Ishikawa (cell line): ENCODE measurements around the gene KCNQ1OT1.

Experiments used
- CEBPB ChIP-seq: IDR thresholded peaks from 2 replicates; pipeline ENCODE4 v1.6.1; 2012
- CREB1 ChIP-seq: IDR thresholded peaks from 2 replicates; pipeline ENCODE4 v1.6.1; 2012; ENCODE audit warnings: low read depth
- EGR1 ChIP-seq: IDR thresholded peaks from 2 replicates; pipeline ENCODE4 v1.6.1; 2012
- EP300 ChIP-seq: IDR thresholded peaks from 2 replicates; pipeline ENCODE4 v1.6.1; 2012; ENCODE audit warnings: borderline replicate concordance
- FOXM1 ChIP-seq: IDR thresholded peaks from 2 replicates; pipeline ENCODE4 v1.6.1; 2012; ENCODE audit warnings: low read depth, borderline replicate concordance
- NFIC ChIP-seq: IDR thresholded peaks from 2 replicates; pipeline ENCODE4 v1.6.1; 2012
- RAD21 ChIP-seq: IDR thresholded peaks from 2 replicates; pipeline ENCODE4 v1.6.1; 2012; ENCODE audit warnings: low read depth
- TAF1 ChIP-seq: IDR thresholded peaks from 2 replicates; pipeline ENCODE4 v1.6.1; 2012; ENCODE audit warnings: low read depth, mild to moderate bottlenecking
- TCF12 ChIP-seq: IDR thresholded peaks from 2 replicates; pipeline ENCODE4 v1.6.1; 2012; ENCODE audit warnings: low read depth
- TEAD4 ChIP-seq: IDR thresholded peaks from 2 replicates; pipeline ENCODE4 v1.6.1; 2012
- USF1 ChIP-seq: IDR thresholded peaks from 2 replicates; pipeline ENCODE4 v1.6.1; 2012
- YY1 ChIP-seq: IDR thresholded peaks from 2 replicates; pipeline ENCODE4 v1.6.1; 2012; ENCODE audit warnings: low read depth
- ZBTB7A ChIP-seq: IDR thresholded peaks from 2 replicates; pipeline ENCODE4 v1.6.1; 2012; ENCODE audit warnings: low read depth
- TF ChIP-seq, protein P1 (sequence below): IDR thresholded peaks from 2 replicates; pipeline ENCODE4 v1.6.1; 2012
- TF ChIP-seq, protein P2 (sequence below): IDR thresholded peaks from 2 replicates; pipeline ENCODE4 v1.6.1; 2012; ENCODE audit warnings: low read depth, mild to moderate bottlenecking

The KCNQ1OT1 gene

GRCh38 chr11:2558861-2559526 lies 140.8 kb downstream of the KCNQ1OT1 start:
- TF ChIP-seq USF1 (no peak), NFIC (no peak), RAD21 (no peak), CREB1 (no peak), ZBTB7A (no peak), EGR1 (no peak), EP300 (no peak), FOXM1 (no peak), TCF12 (no peak), YY1 (no peak), TAF1 (no peak), CEBPB (no peak), TEAD4 (no peak)
- TF ChIP-seq, protein P1, sequence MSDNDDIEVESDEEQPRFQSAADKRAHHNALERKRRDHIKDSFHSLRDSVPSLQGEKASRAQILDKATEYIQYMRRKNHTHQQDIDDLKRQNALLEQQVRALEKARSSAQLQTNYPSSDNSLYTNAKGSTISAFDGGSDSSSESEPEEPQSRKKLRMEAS = no peak
- TF ChIP-seq, protein P2, sequence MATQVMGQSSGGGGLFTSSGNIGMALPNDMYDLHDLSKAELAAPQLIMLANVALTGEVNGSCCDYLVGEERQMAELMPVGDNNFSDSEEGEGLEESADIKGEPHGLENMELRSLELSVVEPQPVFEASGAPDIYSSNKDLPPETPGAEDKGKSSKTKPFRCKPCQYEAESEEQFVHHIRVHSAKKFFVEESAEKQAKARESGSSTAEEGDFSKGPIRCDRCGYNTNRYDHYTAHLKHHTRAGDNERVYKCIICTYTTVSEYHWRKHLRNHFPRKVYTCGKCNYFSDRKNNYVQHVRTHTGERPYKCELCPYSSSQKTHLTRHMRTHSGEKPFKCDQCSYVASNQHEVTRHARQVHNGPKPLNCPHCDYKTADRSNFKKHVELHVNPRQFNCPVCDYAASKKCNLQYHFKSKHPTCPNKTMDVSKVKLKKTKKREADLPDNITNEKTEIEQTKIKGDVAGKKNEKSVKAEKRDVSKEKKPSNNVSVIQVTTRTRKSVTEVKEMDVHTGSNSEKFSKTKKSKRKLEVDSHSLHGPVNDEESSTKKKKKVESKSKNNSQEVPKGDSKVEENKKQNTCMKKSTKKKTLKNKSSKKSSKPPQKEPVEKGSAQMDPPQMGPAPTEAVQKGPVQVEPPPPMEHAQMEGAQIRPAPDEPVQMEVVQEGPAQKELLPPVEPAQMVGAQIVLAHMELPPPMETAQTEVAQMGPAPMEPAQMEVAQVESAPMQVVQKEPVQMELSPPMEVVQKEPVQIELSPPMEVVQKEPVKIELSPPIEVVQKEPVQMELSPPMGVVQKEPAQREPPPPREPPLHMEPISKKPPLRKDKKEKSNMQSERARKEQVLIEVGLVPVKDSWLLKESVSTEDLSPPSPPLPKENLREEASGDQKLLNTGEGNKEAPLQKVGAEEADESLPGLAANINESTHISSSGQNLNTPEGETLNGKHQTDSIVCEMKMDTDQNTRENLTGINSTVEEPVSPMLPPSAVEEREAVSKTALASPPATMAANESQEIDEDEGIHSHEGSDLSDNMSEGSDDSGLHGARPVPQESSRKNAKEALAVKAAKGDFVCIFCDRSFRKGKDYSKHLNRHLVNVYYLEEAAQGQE = no peak

DNA sequence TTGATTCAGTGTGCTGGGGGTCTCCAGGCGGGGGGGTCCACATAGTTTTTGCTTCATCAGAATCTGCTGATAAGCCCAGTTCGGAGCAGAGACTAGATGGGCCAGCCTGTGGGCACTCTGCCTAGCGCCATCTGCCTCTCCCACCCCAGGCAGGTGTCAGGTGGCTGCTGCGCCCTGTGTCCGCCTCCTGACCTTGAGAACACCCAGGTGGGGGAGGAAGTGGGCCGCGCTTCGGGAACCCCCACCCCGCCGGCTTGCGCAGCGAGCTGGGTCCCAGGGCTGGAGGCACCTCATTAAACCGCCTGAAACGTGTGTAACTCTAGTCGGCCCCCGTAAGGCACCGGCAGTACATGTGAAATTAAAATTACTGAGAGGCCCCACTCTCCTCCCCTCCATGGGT lies 141.4 kb downstream of the KCNQ1OT1 start:
- no peak for TF ChIP-seq FOXM1
- TF ChIP-seq, protein P1 = no peak
- no peak for TF ChIP-seq TAF1
- TF ChIP-seq TEAD4 = no peak
- no peak for TF ChIP-seq TCF12
- TF ChIP-seq CEBPB = no peak
- TF ChIP-seq RAD21 = no peak
- no peak for TF ChIP-seq USF1
- no peak for TF ChIP-seq YY1
- TF ChIP-seq, protein P2 = no peak
- TF ChIP-seq EGR1 = no peak
- TF ChIP-seq CREB1 = no peak
- TF ChIP-seq EP300 = no peak
